Pulmonary artery endothelial cell (primary cell): ENCODE results near the gene ABCA8. TPM values are rescaled to one million over a fixed set of nuclear protein-coding genes. Genes with fewer than 3 reads are reported as not detected.

Experiments used
- DNase-seq: peaks from one replicate; pipeline ENCODE4 v3.0.0-alpha.2; 2011; ENCODE audit warnings: low read depth, low spot score
- total RNA-seq: library from RNA; depleted of rRNA; stranded (reverse); fragments of >200 nt; gene quantifications from 2 replicates; pipeline ENCODE4 v1.2.3, GENCODE V29; 2014

The ABCA8 gene
- total RNA-seq, 1 donor from 2014 or later: 45.5 TPM

GRCh38 chr17:68870976-68871375 is 84.2 kb downstream of the ABCA8 start:
- no peak for DNase-seq

GRCh38 chr17:68870161-68870826 is 84.9 kb downstream of the ABCA8 start:
- DNase-seq: no peak

GRCh38 chr17:68868708-68869107 is 86.5 kb downstream of the ABCA8 start:
- no peak for DNase-seq

- DNase-seq: no peak
Measured at GRCh38 chr17:68867759-68868516, 87.3 kb downstream of the ABCA8 start.

GRCh38 chr17:68865584-68865983 is 89.6 kb downstream of the ABCA8 start:
- no peak for DNase-seq

GRCh38 chr17:68863091-68863652 is 92.0 kb downstream of the ABCA8 start:
- no peak for DNase-seq

- DNase-seq: peak; percentile 11
Measured at GRCh38 chr17:68861602-68862001, 93.6 kb downstream of the ABCA8 start.

- no peak for DNase-seq
Measured at GRCh38 chr17:68860941-68861340, 94.3 kb downstream of the ABCA8 start.

GRCh38 chr17:68854452-68854851 is 100.7 kb downstream of the ABCA8 start:
- DNase-seq: no peak

- DNase-seq: no peak
Measured at GRCh38 chr17:68853439-68853838, 101.8 kb downstream of the ABCA8 start.

GRCh38 chr17:68853036-68853435 is 102.2 kb downstream of the ABCA8 start:
- DNase-seq: no peak

GRCh38 chr17:68851890-68852289 is 103.3 kb downstream of the ABCA8 start:
- DNase-seq: no peak

- no peak for DNase-seq
Measured at GRCh38 chr17:68850749-68851510, 104.3 kb downstream of the ABCA8 start.

GRCh38 chr17:68849673-68850610 is 105.2 kb downstream of the ABCA8 start:
- no peak for DNase-seq

GRCh38 chr17:68847711-68848110 is 107.5 kb downstream of the ABCA8 start:
- no peak for DNase-seq

GRCh38 chr17:68843522-68843921 is 111.7 kb downstream of the ABCA8 start:
- DNase-seq: no peak

- no peak for DNase-seq
Measured at GRCh38 chr17:68840073-68840472, 115.1 kb downstream of the ABCA8 start.

GRCh38 chr17:68835071-68835470 is 120.1 kb downstream of the ABCA8 start:
- DNase-seq: no peak

GRCh38 chr17:68834328-68834836 is 120.8 kb downstream of the ABCA8 start:
- DNase-seq: no peak

GRCh38 chr17:68832109-68832802 is 122.9 kb downstream of the ABCA8 start:
- DNase-seq: no peak
